Loucy (cell line): Measurements from ENCODE around the gene CPEB2.

ENCODE experiments used
- H2AFZ ChIP-seq: fragments of 200-600 bp; sonication (generic); 2 replicates; pipeline ENCODE4 v1.6.0; 2016; ENCODE audit warnings: antibody characterized with exemption, mild to moderate bottlenecking, low read length, moderate library complexity
- H3F3A ChIP-seq: fragments of 200-600 bp; 2 replicates; pipeline ENCODE4 v1.6.0; 2016; ENCODE audit warnings: antibody characterized with exemption, low read depth, mild to moderate bottlenecking
- H3K27me3 ChIP-seq: fragments of 200-600 bp; sonication (generic); 2 replicates; pipeline ENCODE4 v1.6.1; 2014; ENCODE audit warnings: low read length, mild to moderate bottlenecking; ENCODE audit not compliant: insufficient read depth, poor library complexity, severe bottlenecking
- H3K36me3 ChIP-seq: fragments of 200-600 bp; sonication (generic); 2 replicates; pipeline ENCODE4 v1.6.1; 2016; ENCODE audit warnings: low read length; ENCODE audit not compliant: insufficient read depth
- H3K4me1 ChIP-seq: fragments of 200-600 bp; sonication (generic); 2 replicates; pipeline ENCODE4 v1.5.1; 2014; ENCODE audit warnings: low read length, mild to moderate bottlenecking; ENCODE audit not compliant: insufficient read depth, poor library complexity, severe bottlenecking
- H3K4me2 ChIP-seq: fragments of 200-600 bp; sonication (generic); 2 replicates; pipeline ENCODE4 v1.6.0; 2014; ENCODE audit warnings: antibody characterized with exemption, low read length, low read depth, mild to moderate bottlenecking; ENCODE audit not compliant: poor library complexity, severe bottlenecking
- H3K4me3 ChIP-seq: fragments of 200-600 bp; sonication (generic); 2 replicates; pipeline ENCODE4 v1.5.1; 2014; ENCODE audit warnings: low read length, mild to moderate bottlenecking, mixed read lengths; ENCODE audit not compliant: poor library complexity, severe bottlenecking
- H3K79me2 ChIP-seq: fragments of 200-600 bp; sonication (generic); 2 replicates; pipeline ENCODE4 v1.6.1; 2014; ENCODE audit warnings: low read length; ENCODE audit not compliant: insufficient read depth
- H3K9ac ChIP-seq: fragments of 200-600 bp; sonication (generic); 2 replicates; pipeline ENCODE4 v1.6.0; 2014; ENCODE audit warnings: mild to moderate bottlenecking, low read depth, low read length, moderate library complexity; ENCODE audit not compliant: poor library complexity, severe bottlenecking
- H3K9me2 ChIP-seq: fragments of 200-600 bp; sonication (generic); replicated peaks from 2 replicates; pipeline ENCODE4 v1.6.1; 2016; ENCODE audit warnings: low read depth, low read length, mixed read lengths
- H3K9me3 ChIP-seq: fragments of 200-600 bp; sonication (generic); 2 replicates; pipeline ENCODE4 v1.6.1; 2014; ENCODE audit warnings: mild to moderate bottlenecking, antibody characterized with exemption, low read length, low read depth; ENCODE audit not compliant: insufficient read depth
- H4K20me1 ChIP-seq: fragments of 200-600 bp; sonication (generic); 2 replicates; pipeline ENCODE4 v1.6.0; 2014; ENCODE audit warnings: antibody characterized with exemption, low read length, mild to moderate bottlenecking; ENCODE audit not compliant: insufficient read depth, poor library complexity, severe bottlenecking
- EZH2phosphoT487 ChIP-seq: fragments of 200-600 bp; IDR thresholded peaks from 2 replicates; pipeline ENCODE4 v1.6.1; 2018; ENCODE audit warnings: antibody characterized with exemption, mild to moderate bottlenecking, moderate library complexity, borderline replicate concordance
- TF ChIP-seq, protein P1 (sequence below): fragments of 200-600 bp; sonication (generic); conservative IDR thresholded peaks from 2 replicates; pipeline ENCODE4 v1.5.1; 2014; ENCODE audit warnings: mild to moderate bottlenecking, antibody characterized with exemption, low read length

Gene CPEB2

DNA sequence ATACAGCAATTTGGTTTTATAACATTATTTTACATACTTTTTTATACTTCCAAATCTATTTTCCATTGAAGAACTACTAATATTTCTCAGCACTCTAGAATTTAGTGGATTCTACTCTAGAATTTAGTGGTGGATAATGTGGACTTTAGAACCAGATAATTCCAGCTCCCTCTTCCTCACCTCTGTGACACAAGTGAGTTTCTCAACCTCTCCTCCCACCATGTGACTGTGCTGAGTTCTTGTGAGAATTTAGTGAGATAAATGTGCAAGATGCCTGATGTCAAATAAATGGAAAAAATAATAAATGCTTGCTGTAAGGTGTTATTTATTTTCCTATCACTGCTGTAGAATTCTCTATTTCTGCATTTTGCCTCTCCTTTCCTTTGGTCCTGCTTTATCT is 107.3 kb downstream of the CPEB2 start:
- H3K9me2 ChIP-seq: no peaks in the 10 kb centered on the region
- no peaks in the 10 kb centered on the region for H3F3A ChIP-seq

DNA sequence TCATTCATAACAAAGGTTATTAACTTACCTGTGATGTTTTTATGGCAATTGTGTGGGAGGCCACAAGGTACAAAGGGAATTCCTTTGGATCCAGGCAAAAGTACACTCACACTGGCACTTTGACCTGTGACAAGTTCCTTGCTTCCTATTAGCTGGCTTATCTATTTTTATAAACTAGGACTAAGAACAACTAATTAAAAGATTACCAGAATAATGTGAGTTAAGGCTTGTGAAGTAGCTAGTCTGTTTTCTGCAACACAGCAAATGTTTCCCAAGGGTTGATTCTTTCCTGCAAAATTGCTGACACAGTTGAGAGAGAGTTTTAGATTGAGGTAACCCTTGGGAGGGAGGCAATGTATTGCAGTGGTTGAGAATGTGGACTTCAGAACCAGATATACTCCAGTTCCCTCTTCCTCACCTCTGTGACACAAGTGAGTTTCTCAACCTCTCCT is 107.9 kb downstream of the CPEB2 start:
- no peak overlapping the region for H3K4me3 ChIP-seq
- TF ChIP-seq, protein P1, sequence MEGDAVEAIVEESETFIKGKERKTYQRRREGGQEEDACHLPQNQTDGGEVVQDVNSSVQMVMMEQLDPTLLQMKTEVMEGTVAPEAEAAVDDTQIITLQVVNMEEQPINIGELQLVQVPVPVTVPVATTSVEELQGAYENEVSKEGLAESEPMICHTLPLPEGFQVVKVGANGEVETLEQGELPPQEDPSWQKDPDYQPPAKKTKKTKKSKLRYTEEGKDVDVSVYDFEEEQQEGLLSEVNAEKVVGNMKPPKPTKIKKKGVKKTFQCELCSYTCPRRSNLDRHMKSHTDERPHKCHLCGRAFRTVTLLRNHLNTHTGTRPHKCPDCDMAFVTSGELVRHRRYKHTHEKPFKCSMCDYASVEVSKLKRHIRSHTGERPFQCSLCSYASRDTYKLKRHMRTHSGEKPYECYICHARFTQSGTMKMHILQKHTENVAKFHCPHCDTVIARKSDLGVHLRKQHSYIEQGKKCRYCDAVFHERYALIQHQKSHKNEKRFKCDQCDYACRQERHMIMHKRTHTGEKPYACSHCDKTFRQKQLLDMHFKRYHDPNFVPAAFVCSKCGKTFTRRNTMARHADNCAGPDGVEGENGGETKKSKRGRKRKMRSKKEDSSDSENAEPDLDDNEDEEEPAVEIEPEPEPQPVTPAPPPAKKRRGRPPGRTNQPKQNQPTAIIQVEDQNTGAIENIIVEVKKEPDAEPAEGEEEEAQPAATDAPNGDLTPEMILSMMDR: no peak
- no peak for TF ChIP-seq EZH2phosphoT487

More for the DNA sequence above, 107.3 kb downstream of the CPEB2 start:
- no peaks in the 10 kb centered on the region for H4K20me1 ChIP-seq
- H3K9me3 ChIP-seq: no peaks in the 10 kb centered on the region
- H3K4me1 ChIP-seq: peaks cover 6% of the 10 kb centered on the region
- no peak overlapping the region for H3K4me2 ChIP-seq
- no peak overlapping the region for H3K4me3 ChIP-seq
- no peaks in the 10 kb centered on the region for H3K79me2 ChIP-seq
- H3K36me3 ChIP-seq: no peaks in the 10 kb centered on the region
- TF ChIP-seq, protein P1: no peak
- no peak for TF ChIP-seq EZH2phosphoT487
- no peak overlapping the region for H3K9ac ChIP-seq
- no peaks in the 10 kb centered on the region for H3K27me3 ChIP-seq
- no peak overlapping the region for H2AFZ ChIP-seq

DNA sequence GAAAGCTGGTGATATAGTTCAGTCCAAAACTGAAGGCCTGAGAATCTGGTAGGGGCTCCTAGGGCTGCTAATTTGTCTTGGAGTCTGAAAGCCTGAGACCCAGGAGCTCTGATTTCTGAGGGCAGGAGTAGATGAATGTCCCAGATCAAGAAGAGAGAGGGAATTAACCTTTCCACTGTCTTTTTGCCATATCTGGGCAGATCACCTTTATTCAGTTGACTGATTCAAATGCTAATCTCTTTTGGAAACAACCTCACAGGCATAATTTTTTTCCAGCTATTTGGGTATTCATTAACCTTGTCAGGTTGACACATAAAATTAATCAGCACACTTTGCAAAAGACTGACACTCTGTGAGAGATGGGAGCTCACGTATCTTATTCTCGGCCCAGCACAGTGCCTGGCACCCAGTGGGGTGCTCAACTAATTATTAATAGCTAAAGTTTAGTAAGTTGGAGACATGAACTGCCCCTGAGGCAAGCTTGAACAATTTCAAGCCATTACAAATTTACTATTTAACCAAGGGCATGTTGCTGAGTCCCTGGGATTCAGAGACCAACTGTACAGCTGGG is 114.3 kb downstream of the CPEB2 start:
- Histone ChIP-seq H2AFZ (no peak overlapping the region), H3K9me3 (no peaks in the 10 kb centered on the region), H3K9me2 (no peaks in the 10 kb centered on the region), H3K9ac (no peak overlapping the region), H3K27me3 (no peaks in the 10 kb centered on the region), H3K36me3 (no peaks in the 10 kb centered on the region), H3F3A (no peaks in the 10 kb centered on the region), H3K4me2 (no peak overlapping the region), H3K4me3 (no peak overlapping the region), H3K79me2 (no peaks in the 10 kb centered on the region), H3K4me1 (no peaks in the 10 kb centered on the region), H4K20me1 (no peaks in the 10 kb centered on the region)
- TF ChIP-seq EZH2phosphoT487: no peak
- TF ChIP-seq, protein P1: no peak

More for the DNA sequence above, 107.9 kb downstream of the CPEB2 start:
- Histone ChIP-seq H3F3A (no peaks in the 10 kb centered on the region), H4K20me1 (no peaks in the 10 kb centered on the region), H3K9me2 (no peaks in the 10 kb centered on the region), H3K79me2 (no peaks in the 10 kb centered on the region), H3K36me3 (no peaks in the 10 kb centered on the region), H3K9ac (no peak overlapping the region), H3K4me2 (no peak overlapping the region), H3K4me1 (peaks cover under 1% of the 10 kb centered on the region), H3K27me3 (no peaks in the 10 kb centered on the region), H3K9me3 (no peaks in the 10 kb centered on the region), H2AFZ (no peak overlapping the region)
